GM18499 (cell line): ENCODE measurements around the gene PYGB.
A peak's percentile ranks its signal among the peaks of the same experiment; 100 is the strongest.

Experiments used
- ATAC-seq: cut with Tn5 transposase; IDR thresholded peaks from one replicate; pipeline ENCODE4 v1.9.1; 2021; ENCODE audit warnings: moderate number of reproducible peaks; ENCODE audit not compliant: insufficient read depth, unreplicated experiment

The PYGB gene

DNA sequence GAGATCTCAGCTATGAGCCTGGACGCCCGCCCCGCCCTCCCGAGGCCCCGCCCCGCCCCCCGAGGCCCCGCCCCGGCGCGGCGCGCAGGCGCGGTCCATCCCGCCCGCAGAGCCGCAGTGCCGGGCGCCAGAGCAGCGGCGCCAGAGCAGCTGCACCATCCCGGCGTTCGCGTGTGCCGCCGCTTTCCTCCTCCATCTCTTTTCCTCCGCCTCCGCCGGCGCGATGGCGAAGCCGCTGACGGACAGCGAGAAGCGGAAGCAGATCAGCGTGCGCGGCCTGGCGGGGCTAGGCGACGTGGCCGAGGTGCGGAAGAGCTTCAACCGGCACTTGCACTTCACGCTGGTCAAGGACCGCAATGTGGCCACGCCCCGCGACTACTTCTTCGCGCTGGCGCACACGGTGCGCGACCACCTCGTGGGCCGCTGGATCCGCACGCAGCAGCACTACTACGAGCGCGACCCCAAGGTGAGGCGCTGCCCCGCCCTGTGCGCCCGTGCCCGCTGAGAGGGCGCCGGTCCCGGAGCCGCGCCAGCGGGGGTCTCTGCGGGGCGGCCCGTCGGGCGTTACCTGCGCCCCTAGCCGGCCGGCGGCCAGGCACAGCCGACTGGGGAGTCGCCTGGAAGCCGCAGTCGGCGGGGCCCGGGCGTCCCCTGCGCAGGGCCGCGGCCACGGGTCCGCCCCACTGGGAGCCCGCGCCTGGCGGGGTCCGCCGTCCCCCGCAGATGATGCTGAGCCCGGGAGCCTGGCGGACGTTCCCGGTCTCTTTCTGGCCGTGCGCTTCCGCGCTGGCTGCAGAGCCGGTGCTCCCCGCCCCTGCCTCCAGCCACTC is at the start of gene PYGB:
Gene PYGB, plus strand, starts transcription at position 130 of the 830 bp plus-strand sequence. Its CDS starts 94 bp downstream, at position 224.
- ATAC-seq: peak; percentile 41

DNA sequence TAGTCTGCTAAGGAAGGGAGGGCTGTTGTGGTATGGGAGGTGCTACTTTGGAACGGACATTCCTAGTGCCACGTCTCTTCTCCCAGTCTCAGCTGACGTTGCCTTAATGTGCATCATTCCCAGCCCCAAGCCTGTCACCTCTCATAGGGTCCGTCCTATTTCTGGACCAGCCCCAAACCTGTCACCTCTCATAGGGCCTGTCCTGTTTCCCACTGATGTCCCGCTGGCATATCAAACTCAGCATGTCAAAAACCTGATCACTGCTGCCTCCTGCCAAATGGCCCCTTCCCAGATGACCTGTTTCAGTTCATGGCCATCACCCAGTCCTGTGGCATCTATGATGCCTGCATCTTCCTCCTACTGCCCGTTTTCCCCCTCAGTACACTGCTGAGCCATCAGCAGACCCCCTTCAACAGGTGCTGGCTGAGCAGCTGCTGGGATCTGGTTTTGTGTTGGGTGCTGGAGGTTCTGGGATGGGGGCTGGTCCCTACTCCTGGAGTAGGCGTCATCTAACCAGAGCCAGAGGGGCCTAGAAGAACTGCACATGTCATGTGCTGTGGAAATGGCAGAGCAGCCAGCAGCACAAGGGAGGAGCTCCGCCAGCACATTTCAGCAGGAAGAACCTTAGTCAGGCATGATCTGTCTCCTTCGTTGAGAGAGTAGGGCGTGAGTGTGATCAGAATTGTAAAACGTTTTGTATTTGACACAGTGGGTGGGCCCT is 49.1 kb upstream of the PYGB start:
- ATAC-seq: no peak

DNA sequence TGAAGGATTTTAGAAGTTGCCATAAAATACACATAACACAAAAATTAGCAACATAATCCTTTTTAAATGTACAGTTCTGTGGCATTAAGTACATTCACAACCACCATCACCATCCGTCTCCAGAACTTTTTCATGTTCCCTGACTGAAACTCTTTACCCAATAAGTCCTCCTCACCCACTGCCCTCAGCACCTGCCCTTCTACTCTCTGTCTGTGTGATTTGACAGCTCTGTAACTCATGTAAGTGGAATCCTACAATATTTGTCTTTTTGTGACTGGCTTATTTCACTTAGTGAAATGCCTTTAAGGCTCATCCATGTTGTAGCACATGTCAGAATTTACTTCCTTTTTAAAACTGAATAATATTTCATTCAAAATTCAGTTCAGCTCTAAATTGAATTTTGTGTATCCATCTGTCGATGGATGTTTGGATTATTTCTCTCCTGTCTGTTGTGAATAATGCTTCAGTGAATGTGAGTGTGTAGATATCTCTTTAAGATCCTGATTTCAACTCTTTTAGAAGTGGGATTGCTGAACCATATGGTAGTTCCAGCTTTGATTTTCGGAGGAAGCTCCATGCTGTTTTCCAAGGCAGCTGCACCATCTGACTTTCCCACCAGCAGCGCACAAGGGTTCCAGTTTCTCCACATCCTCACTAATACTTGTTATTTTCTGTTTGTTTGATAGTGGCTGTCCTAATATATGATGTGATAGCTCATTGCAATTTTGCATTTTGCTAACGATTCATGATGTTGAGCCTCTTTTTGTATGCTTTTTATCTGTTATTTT is 48.2 kb upstream of the PYGB start:
- ATAC-seq: no peak

DNA sequence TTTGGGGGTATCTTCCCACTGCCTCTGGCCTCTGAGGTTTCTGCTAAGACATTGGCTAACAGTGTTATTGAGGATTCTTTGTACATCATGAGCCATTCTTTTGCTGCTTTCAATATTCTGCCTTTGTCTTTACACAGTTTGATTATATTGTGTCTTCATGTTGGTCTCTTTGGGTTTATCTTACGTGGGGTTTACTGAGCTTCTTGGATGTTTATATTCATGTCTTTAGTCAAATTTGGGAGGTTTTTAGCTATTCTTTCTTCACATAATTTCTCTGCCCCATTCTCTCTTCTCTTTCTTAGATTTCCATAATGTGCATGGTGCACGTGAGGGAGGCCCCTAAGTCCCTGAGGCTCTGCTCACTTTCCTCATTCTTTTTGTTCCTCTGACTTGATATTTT is 44.8 kb upstream of the PYGB start:
- no peak for ATAC-seq

DNA sequence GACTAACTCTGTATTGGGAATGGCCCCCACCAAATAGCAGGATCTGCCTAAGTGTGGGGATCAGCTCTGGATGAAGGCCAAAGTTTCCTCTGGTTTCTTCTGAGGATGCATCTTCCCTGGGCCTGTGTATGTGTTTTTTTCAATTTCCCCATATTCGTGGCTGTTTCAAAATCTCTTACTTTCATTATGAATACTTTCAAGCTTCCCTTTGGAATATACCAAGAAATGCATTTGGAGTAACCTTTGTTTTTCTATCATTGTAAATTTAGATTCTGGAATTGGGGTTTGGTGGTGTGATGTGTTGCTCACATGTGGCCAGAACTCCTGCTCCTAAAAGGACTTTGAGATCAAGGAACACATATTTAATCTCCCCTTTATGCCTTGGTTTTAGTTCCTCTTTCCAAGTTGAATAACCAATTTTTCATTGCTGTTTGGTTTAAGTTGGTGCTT is 44.0 kb upstream of the PYGB start:
- ATAC-seq: no peak

DNA sequence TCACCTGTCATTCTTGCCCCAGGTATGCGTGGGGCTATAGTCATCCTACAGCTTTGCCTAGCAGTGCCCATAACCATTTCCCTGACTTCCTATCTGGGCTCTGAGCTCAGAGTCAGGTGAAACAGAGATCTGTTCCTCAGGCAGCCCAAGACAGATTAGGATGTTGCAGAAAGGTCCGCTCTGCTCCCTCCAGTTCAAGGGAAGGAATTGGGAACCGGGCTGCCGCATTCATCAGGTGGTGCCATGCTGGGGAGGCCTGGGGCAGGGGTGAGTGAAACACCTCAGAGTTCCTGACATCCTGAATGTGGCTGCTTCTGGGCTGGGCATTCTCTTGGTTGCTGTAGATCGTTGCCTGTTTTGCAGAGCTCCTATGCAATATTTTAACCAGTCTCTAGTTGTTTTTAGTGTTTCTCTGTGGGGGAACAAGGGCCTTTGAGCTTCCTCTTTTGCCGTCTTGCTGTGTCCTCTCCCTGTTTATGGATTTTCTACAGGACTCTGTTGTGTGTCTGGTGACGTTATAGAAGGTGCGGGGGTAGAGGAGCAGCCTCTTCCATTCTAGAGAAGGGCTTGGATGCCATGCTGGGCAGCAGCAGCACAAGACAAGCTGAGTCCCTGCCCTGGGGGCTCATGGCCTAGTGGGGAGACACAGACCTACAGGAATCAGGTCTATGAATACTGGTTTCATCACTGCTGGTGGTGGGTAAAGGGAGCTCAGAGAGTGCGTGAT is 43.2 kb upstream of the PYGB start:
- no peak for ATAC-seq

DNA sequence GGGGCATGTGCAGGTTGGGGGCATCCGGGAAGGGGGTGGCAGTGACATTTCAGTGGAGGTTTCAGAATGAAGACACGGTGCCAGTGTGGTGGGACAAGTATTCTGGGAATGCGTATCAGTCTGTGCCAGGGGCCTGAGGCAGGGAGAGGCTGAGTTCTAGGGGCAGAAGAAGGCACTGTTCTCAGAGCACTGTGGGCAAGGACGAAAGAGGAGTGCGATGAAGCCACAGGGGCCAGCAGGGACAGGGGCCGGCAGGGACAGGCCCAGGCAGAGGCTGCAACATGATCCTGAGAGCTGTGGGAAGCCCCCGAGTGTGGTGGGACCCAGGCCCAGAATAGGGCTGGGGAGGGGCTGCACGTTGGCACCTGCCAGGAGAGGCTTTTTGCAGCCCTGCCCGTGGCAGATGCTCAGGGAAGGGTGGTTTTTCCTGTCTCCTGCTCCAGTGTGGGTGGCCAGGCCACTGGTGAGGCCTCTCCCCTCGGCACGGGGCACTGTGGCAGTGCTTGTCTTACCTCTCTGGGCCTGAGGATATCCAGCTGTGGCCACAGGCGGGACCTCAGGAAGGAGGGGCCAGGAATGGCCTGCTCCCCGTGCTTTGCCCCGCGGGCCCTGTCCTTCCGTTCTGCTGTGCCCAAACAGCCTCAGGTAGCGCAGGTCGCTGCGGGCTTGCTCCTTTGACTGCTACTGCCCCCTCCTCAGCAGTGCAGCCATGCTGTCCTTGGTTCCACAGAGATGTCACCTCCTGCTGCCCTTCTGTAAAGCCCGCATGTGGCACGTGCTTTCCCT is 42.4 kb upstream of the PYGB start:
- no peak for ATAC-seq

DNA sequence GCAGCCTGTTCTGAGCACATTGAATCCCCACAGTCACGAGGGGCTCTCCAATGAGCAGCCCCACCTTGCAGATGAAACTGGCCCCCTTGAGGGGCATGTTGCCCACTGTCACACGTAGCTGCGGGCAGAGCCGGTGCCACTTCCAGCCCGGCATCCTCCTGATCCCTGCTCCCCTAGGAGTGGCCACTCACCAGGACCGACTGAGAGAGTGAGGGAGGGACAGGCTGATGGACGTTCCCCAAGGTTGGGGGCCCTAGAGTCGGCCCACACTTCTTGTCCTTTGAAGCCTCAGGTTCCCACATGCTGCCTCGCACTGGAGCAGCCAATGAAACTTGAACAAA is 41.9 kb upstream of the PYGB start:
- no peak for ATAC-seq

DNA sequence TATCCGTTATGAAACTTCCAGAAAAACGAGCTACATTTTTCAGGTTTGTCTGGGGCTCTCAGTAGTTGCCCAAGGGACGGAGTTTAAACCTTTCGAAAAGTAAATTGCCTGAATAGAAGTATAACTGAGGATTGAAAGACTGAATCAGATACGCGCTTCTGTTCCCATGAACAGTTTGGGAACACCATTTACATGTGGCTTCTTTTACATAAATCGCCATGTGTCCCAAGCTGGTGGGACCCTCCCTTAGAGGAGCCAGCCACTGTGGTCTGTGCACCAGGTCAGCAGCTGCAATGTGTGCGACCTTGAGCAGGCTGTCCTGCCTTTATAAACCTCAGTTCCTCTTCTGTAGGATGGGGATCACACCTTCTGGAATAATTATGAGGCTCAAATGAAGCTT is 41.3 kb upstream of the PYGB start:
- ATAC-seq: no peak

DNA sequence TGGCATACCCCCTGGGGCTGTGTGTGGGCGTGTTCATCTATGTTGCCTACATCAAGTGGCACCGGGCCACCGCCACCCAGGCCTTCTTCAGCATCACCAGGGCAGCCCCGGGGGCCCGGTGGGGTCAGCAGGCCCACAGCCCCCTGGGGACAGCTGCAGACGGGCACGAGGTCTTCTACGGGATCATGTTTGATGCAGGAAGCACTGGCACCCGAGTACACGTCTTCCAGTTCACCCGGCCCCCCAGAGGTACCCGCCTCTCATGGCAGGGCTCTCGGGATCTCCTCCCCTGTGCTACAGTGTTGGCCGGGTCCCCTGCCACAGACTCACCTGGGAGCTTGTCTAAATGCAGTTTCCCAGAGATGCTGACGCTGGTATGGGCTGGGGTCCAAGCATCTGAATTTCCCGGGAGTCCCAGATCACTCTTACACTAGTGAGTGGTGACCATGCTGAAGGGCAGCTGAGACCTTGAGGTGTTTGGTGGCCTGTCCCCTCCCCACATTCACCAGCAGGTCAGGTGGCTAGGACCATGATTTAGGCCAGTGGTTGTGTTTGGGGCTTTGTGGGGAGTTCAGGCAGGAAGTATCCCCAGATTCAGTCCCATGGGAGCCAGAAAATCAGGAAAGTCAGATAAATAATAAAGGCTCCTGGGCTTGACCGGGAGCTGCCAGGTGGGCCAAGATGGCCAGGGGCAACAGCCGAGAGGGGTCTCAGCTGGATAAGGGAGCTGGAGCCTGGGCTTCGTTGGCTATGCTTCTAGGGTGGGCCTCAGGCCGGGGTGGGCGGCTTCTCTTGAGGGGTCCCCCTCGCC is 40.5 kb upstream of the PYGB start:
- no peak for ATAC-seq

DNA sequence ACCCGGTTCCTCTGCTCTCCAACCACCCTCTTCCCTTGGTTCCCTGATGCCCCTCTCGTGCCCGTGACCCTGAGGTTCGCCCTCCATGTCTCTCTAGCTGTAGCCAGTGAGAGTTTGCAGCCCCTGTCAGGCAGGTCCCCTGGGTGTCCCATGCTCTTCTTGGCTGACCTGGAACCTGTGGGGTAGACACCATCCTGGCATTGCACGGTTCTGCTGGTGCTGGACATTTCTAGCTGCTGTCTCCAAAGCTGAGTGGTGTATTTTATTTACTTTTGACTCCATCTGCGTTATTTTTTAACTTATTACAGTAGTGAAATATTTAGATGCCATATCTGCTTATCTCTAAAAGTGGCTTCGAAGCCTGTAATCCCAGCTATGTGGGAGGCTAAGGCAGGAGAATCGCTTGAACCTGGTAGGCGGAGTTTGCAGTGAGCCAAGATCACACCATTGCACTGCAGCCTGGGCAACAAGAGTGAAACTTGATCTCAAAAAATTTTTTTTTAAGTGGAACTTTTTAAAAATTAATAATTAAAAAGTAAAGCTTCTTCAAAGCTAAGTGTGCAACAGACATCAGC is 39.8 kb upstream of the PYGB start:
- no peak for ATAC-seq

DNA sequence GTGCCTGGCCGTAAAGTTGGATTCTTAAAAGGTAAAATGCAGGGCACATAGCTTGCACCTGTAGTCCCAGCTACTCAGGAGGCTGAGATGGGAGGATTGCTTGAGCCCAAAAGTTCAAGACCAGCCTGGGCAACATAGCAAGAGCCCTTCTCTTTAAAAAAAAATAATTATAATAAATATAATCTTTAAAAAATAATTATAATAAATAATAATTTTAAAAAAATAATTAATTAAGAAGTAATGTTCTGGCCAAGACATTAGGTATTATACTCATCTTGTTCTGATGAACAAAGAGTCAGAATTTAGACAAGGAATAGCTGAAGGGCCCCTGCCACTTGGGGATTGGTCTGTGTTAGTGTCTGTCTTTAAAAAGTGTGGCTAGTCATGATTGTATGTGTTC is 38.5 kb upstream of the PYGB start:
- ATAC-seq: no peak

DNA sequence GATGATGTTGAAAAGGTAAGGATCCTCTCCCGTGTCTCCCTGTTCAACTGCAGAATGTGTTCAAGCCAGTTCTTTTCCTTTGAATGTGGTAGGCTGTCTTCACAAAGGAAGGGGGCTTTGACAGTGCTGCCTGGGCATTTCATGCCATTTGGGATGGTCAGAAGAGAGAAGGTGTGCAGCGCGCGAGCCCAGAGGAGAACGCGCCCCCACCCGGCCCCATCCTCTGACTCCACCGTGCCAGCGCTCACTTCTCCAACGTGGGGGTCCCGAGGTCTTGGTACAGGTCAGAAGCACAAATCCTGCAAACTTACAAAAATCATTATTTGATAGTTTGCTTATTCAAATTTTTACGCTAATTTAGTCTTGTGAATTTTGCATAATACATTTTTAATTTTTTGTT is 38.0 kb upstream of the PYGB start:
- no peak for ATAC-seq

DNA sequence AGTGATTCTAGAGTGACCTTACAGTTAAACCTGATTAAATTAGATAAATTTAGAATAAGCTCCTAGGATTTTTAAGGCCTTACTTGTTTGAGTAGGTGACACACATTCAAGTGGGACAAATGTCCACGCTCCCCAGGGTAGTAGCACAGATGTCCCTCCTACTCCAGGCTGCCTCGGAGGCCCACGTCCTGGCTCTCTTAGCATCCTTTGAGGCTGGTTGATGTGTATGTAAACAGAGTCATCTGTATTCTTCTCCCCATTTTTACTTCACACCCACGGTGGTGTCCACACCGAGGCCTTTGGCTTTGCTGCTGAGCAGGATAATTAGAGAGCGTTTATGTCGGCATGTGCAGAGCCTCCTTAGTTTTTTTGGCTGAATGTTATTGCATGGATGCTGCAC is 36.6 kb upstream of the PYGB start:
- ATAC-seq: no peak

DNA sequence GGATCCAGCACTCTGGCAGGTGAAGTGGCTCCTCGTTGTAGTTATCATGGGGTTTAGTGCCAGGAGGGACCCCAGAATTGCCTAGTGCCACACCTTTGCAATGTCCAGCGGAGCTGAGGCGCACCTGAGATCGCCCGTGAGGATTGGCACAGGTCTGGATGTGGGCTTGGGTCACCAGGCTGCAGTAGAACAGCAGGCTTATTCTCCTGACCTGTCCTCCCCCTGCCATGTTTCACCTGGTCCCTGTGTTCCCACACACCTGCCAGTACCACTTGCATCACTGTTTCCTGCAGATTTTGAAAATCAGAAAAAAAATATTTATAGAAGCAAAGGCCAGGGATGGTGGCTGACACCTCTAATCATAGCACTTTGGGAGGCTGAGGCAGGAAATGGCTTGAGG is 35.6 kb upstream of the PYGB start:
- ATAC-seq: no peak

DNA sequence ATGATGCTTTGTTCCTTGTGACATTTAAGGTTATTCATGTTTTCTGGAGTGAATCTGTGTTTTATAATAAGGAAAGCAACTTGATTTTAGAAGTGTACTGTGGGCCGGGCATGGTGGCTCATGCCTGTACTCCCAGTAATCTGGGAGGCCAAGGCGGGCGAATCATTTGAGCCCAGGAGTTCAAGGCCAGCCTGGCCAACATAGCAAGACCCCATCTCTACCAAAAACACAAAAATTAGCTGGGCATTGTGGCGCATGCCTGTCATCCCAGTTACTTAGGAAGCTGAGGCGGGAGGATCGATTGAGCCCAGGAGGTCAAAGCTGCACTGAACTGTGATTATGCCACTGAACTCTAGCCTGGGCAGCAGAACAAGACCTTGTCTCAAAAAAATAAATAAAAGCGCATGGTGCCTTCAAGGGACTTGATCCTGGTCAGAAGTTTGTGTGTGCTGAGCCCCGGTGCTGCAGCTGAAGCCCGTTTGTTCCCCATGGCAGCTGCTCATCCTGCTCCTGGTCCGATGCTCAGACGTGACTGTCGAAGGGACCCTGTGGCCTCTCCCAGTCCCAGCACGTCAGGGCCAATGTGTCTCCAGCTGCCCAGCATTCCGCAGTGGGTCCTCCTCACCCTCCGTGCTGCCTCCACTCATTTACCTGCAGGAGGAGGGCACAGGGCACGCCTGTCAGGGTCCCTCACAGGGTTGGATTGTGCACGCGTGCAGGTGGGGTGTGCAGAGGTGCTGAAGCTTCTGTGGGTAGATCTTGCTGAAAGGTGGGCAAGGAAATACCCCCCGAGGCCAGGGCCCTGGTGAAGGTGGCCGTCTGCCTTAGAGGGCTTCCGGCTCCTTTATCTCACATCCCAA is 34.1 kb upstream of the PYGB start:
- ATAC-seq: no peak

DNA sequence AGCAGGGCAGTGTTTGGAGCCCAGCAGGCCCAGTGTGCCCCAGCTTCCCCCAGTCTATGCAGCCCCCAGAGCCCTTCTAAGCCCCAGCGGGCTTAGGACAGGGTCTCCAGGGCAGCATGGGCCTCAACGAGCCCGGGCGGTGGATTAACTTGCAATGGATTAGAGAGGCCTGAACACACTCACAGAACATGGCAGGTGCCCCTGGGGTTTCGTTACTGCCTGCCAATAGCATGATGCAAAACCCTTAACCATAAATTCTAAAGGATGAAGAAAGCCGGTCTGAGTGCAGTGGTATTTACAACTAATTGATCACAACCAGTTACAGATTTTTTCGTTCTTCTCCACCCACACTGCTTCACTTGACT is 33.5 kb upstream of the PYGB start:
- ATAC-seq: no peak

DNA sequence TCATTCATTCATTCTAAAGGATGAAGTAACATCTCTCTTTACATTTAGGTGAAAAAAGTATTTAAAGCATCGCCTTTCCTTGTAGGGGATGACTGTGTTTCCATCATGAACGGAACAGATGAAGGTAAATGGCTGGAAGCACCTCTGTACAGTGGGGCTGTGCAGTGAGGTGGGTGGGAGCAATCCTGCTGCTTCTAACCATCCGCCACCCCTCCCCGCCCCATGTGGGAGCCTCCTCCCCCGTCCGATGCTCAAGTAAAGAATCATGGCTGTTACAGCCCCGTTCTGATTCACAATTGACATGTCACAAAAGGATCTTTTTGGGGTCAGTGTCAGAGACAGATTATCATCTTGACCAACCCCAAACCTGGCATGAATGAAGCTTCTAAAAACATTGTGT is 33.1 kb upstream of the PYGB start:
- ATAC-seq: no peak
